Stimulated activated CD8-positive, alpha-beta memory T cell treated with anti-CD3 and anti-CD28 coated beads, Interleukin-4, amount 100 ng/mL, for 1 hour (primary cell): Measurements from ENCODE around the gene MGMT.

ENCODE experiments used
- DNase-seq, 2 donors: peaks; one replicate each; pipeline ENCODE4 v3.0.0-alpha.2; 2020; ENCODE audit warnings: low read depth in 2 of 2, low spot score in 1 of 2

The MGMT gene

GRCh38 chr10:129792141-129792540 is 325.1 kb downstream of the MGMT start:
- no peak for DNase-seq

DNA sequence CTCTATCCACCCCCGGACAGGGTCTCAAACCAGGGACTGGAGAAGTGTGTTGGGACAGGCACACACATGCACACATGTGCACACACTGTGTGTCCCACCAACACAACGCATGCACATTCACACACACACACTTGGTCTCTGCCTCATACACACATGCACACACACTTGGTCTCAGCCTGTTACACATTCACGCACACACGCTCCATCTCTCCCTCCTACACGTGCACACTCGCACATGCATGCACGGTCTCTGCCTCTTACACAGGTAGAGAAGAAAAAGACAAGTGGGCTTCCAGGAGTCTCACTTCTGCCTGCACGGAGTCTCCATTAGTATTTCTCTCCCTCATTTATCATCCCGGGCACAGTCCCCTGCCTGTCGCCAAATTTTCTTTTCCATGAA is 325.8 kb downstream of the MGMT start:
- DNase-seq = no peak

- no peak for DNase-seq
These were observed 326.4 kb downstream of the MGMT start for GRCh38 chr10:129793479-129793878.

DNA sequence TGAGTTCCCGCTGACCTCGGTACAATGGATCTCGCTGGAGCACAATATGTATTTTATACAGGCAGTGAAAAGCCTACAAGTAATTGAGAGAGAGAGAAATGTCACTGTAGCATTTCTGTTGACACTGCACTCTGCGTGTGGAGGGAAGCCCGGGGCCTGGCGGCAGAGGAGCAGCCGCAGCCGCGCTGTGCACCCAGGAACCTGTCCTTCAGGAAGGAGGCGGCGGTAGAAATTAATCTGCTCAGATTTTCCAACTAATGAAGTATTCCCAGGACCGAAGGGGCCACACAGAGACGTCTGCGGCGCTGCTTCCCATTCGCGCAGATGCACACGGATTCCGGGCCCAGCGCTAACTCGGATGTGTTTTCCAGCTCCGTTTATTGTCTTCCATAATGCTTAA is 327.0 kb downstream of the MGMT start:
- DNase-seq = no peak

GRCh38 chr10:129796710-129797420 is 329.8 kb downstream of the MGMT start:
- DNase-seq = no peak

DNA sequence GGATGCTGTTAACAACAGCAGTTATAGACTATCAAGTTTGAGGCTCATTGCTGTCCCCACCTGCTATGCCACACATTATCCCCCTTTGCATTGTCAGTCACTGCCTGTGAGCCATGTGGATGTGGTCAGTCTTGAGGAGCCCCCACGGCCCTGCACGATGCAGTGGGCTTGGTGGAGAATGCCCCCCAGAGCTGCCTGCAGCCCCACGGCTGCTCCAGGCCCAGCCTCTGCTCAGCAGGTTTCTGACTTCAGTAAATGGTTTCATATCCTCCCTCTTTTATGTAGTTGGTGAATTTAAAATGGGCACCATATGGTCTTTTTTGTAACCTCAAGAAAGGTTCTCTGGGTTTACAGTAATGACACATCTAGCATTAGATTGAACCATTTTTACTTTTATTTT is 332.9 kb downstream of the MGMT start:
- no peak for DNase-seq

DNA sequence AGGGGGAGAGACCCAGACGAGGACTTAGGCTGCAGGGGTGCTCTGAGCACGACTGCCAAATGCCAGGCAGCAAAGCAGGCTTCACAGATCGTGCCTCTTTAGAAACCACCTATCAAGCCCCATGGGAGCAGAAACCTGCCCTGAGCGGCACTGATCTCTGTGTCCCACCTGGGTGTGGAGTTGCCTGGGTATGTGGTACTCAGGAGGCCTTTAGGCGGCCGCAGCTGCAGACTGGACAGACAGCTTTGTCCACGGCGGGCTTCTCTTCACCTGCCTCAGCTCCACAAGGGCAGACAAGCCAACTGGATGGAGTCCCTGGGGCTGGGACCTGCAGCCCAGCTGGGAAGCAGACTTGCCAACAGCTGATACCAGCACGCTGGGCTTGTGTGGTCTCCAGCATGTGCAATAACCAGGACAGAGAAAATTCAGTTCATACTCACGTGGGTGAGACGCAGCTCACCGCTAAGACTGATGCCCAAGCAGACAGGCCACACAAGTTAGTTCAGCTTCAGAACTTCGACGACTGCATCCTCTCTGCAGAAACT is 333.8 kb downstream of the MGMT start:
- DNase-seq = no peak

DNA sequence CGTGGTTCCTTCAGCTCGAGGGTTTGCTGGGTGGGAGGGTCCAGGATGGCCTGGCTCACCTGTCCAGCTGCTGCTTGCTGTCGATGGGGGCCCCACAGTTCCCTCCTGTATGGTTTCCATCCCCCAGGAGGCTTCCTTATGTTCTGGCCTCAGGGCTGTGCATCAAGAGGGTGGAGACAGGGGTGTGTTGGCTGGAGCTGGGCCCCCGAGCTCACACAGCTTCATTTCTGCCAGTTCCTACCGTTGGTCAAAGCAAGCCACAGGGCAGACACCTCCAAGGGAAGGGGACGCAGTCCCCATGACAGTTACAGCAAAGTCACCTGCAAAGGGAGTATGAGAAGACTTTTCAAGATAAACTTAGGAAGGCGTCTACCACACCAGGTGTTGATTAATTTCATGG is 340.2 kb downstream of the MGMT start:
- no peak for DNase-seq

DNA sequence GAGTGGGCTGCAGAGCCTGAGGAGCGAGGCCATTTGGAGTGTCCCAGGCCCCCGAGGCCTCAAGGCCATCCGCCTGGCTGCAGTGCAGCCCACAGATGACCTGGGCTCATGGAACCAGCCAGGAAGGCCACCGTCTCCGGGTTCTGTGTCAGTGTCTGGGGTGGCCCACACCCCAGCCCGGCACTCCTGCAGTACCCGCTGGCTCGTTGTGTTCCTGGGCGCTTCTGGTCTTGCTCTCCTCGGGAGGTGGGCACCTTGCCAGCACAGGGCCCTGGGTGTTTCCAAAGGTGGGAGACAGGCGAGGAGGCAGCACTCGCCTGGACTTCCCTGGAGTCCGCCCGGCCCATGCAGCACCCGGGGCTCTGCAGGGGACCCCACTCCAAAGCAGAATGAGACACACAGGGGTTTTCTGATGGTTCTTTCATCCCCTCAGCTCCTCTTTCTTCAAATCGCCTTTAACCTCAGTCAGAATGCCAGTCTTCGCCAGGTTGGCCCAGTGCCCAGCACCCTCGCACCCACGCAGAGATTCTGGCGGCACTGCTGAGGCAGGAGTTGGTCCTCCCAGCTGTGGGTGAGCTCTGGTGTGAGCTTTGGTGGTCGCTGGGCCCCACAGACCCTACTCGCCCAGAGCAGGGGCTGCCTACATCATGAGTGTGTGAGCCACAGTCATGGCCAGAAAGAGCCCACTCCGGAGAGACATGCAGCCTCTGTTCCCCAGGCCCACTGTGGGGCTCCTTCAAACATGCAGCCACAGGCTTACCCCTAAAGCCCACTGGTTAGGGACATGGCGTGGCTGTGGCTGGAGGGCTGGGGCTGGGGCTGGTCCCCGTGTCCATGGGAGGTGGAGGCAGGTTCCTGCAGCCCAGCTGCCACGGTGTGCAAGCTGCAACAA is 341.3 kb downstream of the MGMT start:
- DNase-seq = no peak

DNA sequence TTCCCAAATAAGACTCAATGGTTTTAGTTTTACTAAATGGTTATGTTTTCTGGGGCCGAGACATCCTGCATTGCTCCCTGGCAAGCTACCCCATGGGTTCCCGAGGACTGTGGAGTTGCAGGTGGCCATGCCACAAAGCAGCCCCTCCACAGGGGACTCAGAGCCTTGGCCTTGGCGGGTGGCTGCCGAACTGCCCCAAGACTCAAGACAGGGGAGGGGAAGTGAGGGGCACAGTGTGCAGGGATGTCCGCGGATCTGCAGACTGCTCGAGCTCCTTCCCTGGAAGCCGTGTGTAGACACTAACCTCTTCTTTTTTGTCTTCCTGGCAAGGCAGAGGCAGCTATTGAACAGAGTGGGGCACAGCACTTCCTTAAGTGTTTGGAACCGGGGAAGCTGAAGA is 342.4 kb downstream of the MGMT start:
- DNase-seq = no peak

DNA sequence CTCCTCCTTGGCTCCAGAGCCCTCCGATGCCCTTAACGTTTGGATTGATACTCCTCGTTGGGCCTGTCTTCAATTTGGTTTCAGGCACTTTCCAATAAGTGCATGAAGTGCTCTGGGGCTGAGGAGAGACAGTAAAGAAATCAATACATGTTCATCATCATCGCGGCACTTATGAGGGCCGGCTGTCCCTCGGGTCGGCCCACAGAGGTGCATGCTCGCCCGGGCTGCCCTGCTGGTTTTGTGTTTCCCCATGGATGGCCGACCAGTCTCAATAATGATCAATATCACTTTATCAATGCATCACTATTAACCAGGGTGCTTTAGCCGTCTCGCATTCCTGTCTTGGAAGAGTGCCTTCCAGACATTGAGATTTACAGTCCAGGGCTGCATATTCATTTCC is 342.8 kb downstream of the MGMT start:
- DNase-seq = no peak

- no peak for DNase-seq
These were observed 344.2 kb downstream of the MGMT start for GRCh38 chr10:129811208-129811607.

DNA sequence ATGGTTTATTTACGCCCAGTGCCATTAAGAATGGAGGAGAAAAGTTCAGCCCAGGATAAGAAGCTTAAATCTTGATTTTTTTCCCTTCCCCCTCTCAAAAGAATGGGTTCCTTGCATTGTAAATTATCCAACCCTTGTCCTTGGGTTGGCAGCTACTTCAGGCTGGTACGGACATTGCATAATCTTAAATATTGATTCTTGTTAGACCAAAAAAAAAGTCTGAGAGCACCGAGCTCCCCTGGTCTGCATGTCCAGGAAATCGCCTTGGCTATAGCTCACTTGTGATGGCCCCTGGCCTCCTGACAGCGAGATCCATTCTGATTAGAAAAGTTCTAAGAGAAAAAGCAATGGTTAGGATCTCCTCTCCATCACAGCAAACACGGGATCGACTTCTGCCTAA is 345.4 kb downstream of the MGMT start:
- DNase-seq = no peak

- no peak for DNase-seq
These were observed 347.9 kb downstream of the MGMT start for GRCh38 chr10:129814681-129815646.

GRCh38 chr10:129815898-129816655 is 349.0 kb downstream of the MGMT start:
- no peak for DNase-seq

DNA sequence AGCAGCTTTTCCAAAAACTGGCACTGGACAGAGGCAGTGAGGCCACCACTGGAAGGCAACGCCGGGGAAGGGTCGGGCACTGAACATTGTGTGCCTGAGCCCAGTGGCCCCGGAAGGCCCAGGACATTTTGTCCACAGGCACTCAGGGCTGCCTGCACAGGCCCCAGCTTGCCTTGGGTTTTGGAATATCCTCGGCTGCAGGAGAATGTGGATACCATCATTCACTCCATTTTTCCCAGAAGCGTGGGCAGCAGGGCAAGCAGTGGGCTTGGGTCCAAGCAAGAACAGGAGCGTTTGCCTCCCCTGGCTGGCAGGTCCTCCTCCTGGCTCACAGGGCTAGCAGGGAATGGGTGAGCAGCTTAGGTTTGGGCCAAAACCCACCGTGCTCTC is 349.6 kb downstream of the MGMT start:
- no peak for DNase-seq
